ENCODE data around the gene MLPH. TPM values are rescaled to one million over a fixed set of nuclear protein-coding genes. Genes with fewer than 3 reads are reported as not detected.
A peak's percentile ranks its signal among the peaks of the same experiment; 100 is the strongest.
"Not testable (repeated sequence)": the region's sequence is repeated elsewhere in the genome, so short reads cannot be mapped to it uniquely, and the experiment has no call there.

Gene MLPH
- polyA plus RNA-seq, 3 donors: not detected

GRCh38 chr2:237467447-237468179, 19.4 kb upstream of the MLPH start:
- Mint-ChIP-seq H3K4me1 (peaks cover 3% of the 10 kb centered on the region), H3K4me3 (no peak overlapping the region), H3K9me3 (peaks cover 0 to 6% (median 2%) of the 10 kb centered on the region in 7 donors), H3K36me3 (no peaks in the 10 kb centered on the region), H3K27ac (no peak overlapping the region), H3K27me3 (ENCODE audit: low read depth in 3 of 3) (peaks cover 0 to 2% (median 0%) of the 10 kb centered on the region in 3 donors)
- Histone ChIP-seq H3K4me1 (ENCODE audit: control insufficient read depth in 1 of 2, insufficient read depth in 2 of 2, low read length in 2 of 2) (no peaks in the 10 kb centered on the region), H3K4me2 (replicated peaks; ENCODE audit: extremely low read depth, low read length, poor library complexity, severe bottlenecking) (no peak overlapping the region), H3K9me3 (replicated peaks in 1 of 2; ENCODE audit: control insufficient read depth in 1 of 2, insufficient read depth in 1 of 2, low read length in 2 of 2) (no peaks in the 10 kb centered on the region), H3K79me2 (ENCODE audit: insufficient read depth, low read length) (no peaks in the 10 kb centered on the region), H3K27me3 (ENCODE audit: control insufficient read depth in 2 of 2, insufficient read depth in 2 of 2, low read length in 2 of 2) (no peaks in the 10 kb centered on the region), H2AFZ (ENCODE audit: insufficient read depth, low read depth, low read length, poor library complexity, severe bottlenecking) (no peak overlapping the region), H3K36me3 (replicated peaks in 1 of 2; ENCODE audit: control insufficient read depth in 1 of 2, insufficient read depth in 2 of 2, low read length in 2 of 2) (no peaks in the 10 kb centered on the region), H3K9ac (ENCODE audit: insufficient read depth, low read length, poor library complexity, severe bottlenecking) (no peak overlapping the region), H3K4me3 (replicated peaks in 1 of 3; ENCODE audit: low read depth in 2 of 3, low read length in 3 of 3) (no peak overlapping the region), H4K20me1 (ENCODE audit: insufficient read depth, low read length) (no peaks in the 10 kb centered on the region), H3K27ac (ENCODE audit: low read depth in 1 of 2, low read length in 2 of 2) (no peak overlapping the region)
- 90% methylated on average over 1 of the region's 5 CpGs for WGBS (ENCODE audit: insufficient coverage)
- TF ChIP-seq CTCF (IDR thresholded peaks at IDR 0.05): no peak
- intact Hi-C loops (cut with micrococcal nuclease): no loop called here
- DNase-seq: no peak

- WGBS (ENCODE audit: insufficient coverage): no CpG with 5 or more reads among the region's 7 CpGs
Measured at GRCh38 chr2:237469410-237469809, 17.6 kb upstream of the MLPH start.

More at GRCh38 chr2:237469410-237469809, 17.6 kb upstream of the MLPH start:
- H3K27ac ChIP-seq (ENCODE audit: low read depth in 1 of 2, low read length in 2 of 2); H3K9me3 ChIP-seq (replicated peaks in 1 of 2; ENCODE audit: control insufficient read depth in 1 of 2, insufficient read depth in 1 of 2, low read length in 2 of 2); H3K36me3 ChIP-seq (replicated peaks in 1 of 2; ENCODE audit: control insufficient read depth in 1 of 2, insufficient read depth in 2 of 2, low read length in 2 of 2); H3K27me3 Mint-ChIP-seq (ENCODE audit: low read depth in 3 of 3); H3K4me3 ChIP-seq (replicated peaks in 1 of 3; ENCODE audit: low read depth in 2 of 3, low read length in 3 of 3); intact Hi-C loops (cut with micrococcal nuclease); H4K20me1 ChIP-seq (ENCODE audit: insufficient read depth, low read length); H3K9me3 Mint-ChIP-seq; H3K4me2 ChIP-seq (replicated peaks; ENCODE audit: extremely low read depth, low read length, poor library complexity, severe bottlenecking); H3K36me3 Mint-ChIP-seq; H3K79me2 ChIP-seq (ENCODE audit: insufficient read depth, low read length); H3K4me3 Mint-ChIP-seq; H3K4me1 ChIP-seq (ENCODE audit: control insufficient read depth in 1 of 2, insufficient read depth in 2 of 2, low read length in 2 of 2); H3K27me3 ChIP-seq (ENCODE audit: control insufficient read depth in 2 of 2, insufficient read depth in 2 of 2, low read length in 2 of 2); H2AFZ ChIP-seq (ENCODE audit: insufficient read depth, low read depth, low read length, poor library complexity, severe bottlenecking); H3K9ac ChIP-seq (ENCODE audit: insufficient read depth, low read length, poor library complexity, severe bottlenecking): not testable (repeated sequence)
- Mint-ChIP-seq H3K27ac (peak overlapping the region in 2 of 7 donors; percentile 32 to 84), H3K4me1 (peaks cover 13% of the 10 kb centered on the region)
- DNase-seq: peak; percentile 25 to 59 (median 34)

Measured in CD14-positive monocyte (primary cell).